HG03175 (cell line): ENCODE data around the gene KCNN3.

ENCODE experiments used
- ATAC-seq: cut with Tn5 transposase; IDR thresholded peaks from one replicate; pipeline ENCODE4 v1.9.1; 2021; ENCODE audit warnings: mild to moderate bottlenecking, moderate library complexity; ENCODE audit not compliant: unreplicated experiment

KCNN3 gene

DNA sequence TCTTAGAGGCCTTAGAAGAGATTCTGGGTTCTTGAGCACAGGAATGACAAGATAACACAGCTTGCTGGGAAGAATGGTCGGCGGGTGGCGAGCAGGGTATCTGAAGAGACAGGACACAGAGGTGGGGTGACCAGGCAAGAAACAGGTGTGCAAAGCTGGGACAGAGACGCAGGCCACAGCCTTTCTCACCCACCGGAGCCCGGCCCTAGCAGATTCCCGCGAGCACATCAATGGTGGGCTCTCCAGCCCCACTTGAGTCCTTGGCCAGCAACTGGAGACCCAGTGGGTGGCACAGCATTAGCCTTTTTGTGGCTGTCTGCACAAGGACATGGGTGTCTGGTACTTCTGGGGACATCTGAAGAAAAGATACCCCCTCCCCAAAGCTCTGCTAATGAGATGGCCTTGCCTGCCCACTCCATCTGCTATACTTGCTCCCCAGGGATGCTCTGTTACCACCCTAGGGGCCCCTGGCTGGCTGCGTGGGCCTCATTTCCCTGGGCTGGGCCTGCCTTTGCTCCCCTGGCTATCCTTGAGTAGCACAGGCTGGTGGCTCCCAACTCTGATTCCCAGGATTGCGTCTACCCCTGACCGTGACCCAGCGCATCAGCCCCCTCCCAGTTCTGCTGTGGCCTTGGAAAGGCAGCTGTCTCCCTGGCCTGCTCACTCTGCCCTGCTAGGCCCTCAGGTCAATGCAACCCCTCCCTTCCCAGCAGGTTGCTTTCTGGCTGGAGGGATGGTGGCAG is 134.8 kb downstream of the KCNN3 start:
- ATAC-seq = no peak

DNA sequence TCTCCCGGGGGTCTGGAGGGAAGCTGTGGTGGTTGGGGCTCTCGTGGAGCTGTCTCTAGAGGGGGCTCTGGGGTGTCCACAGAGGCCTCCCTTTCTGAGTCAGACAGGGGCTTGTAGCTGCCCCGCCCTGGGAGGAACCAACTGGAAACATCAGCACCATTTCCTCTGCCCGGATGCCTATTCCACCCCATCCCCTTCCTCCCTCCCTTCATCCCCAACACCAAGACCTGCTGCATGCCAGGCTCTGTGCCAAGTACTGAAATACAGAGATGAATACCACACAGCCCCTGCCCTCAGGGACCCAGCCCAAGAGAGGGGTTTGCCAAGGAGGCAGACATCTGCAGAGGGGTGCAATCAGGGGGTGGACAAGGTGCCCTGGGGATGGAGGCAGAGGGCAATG is 136.5 kb downstream of the KCNN3 start:
- ATAC-seq = no peak

DNA sequence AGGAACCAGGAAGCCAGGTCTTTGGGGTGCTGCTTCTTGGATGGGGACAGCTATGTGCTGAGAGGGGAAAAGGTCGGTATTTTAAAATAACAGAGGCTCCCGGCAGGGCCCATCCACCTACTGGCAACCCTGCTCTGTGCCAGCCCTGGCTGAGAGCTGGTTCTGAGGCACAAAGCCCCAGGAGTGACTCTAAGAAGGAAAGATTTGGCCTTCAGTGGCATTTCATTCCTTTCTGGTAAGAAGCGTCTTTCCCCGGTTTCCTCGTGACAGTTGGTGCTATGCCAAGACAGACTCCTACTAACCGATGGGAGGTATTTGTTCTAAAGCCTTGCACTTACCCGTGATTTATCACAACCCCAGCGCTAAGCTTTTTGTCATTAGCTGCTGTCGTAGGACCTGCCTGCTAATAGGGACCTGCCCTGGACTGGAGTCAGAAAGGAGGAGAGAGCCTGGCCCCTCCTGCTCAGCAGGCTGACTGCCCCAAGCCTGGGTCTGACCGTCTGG is 139.0 kb downstream of the KCNN3 start:
- no peak for ATAC-seq

DNA sequence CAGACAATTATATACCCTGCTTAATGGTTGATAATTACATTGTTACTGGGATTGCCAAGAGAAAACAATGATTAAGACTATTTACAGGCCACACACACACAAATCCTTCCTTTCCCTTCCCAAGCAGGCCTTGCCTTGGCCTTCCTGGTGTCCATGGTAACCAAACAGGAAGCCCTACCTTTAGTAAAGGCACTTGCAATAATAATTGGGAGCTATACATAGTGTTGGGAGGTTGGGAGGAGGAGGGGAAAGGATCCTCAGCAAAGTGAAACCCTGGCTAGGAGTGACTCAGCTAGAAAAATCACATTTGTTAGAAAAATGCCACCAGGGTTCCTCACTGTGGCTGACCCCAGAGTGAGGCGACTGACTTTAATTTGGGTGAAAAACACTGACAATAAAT is 139.8 kb downstream of the KCNN3 start:
- no peak for ATAC-seq

GRCh38 chr1:154729577-154729976 is 140.5 kb downstream of the KCNN3 start:
- no peak for ATAC-seq

- ATAC-seq = no peak
Observed at GRCh38 chr1:154729031-154729442, 141.0 kb downstream of the KCNN3 start.

DNA sequence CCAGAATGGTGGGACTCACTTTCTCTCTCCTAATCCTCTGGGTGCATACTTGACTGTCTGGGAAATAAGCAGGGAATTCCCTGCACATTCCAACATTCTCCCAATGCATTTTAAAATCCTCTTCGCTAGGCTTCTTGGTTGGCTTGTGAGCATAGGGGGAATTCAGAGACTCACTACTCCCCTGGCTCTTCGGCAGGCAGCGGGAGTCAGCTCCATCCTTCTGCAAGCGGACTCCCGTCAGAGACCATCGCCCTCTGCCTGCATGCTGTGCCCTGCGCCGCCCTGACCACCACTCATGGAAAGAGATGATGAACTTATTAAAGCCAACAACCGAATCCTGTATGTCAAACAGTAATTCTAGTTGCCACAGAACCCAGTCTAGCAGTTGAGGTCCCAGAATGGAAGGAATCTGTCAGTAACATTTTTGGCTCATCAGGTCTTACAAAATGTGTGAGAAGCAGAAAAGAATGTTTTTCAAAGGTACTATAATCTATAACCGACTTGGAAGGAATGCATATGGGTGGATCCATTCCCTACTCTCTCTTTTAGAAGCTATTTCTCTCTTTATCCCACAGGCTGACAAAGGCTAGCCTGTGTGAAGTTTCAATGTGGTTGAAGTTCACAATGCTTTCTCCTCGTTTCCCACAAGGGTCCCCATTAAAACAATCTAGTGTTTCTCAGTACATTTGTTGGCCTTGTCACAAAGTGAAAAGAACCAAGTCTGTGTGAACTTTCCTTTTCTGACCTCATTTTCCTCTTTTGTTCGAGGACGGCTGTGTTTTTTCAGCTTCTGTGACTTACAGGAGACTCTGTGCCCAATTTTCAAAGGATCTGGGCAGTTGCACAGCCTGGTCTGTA is 143.0 kb downstream of the KCNN3 start:
- no peak for ATAC-seq

- no peak for ATAC-seq
Observed at GRCh38 chr1:154726443-154726842, 143.6 kb downstream of the KCNN3 start.

DNA sequence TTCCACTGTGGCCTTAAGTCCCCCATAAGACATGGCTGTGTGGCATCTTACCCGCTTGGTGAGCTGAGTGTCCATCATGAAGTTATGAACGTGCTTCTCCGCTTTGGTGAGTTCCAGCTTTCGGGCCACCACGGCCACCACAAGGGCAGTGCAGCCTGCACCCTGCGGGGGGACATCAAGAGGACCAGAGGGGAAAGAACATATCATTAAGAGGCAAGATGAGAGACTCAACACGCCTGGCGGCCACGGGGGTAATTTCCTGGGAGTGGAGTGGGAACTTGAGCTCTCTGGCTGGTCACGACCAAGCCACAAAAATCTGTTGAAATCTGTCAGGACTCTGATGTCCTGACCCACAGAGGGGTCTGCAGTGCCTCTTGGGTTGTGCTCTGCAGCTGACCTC is 144.2 kb downstream of the KCNN3 start:
- ATAC-seq = no peak

- no peak for ATAC-seq
Observed at GRCh38 chr1:154720328-154721297, 149.5 kb downstream of the KCNN3 start.

- ATAC-seq = no peak
Observed at GRCh38 chr1:154719586-154720327, 150.3 kb downstream of the KCNN3 start.

DNA sequence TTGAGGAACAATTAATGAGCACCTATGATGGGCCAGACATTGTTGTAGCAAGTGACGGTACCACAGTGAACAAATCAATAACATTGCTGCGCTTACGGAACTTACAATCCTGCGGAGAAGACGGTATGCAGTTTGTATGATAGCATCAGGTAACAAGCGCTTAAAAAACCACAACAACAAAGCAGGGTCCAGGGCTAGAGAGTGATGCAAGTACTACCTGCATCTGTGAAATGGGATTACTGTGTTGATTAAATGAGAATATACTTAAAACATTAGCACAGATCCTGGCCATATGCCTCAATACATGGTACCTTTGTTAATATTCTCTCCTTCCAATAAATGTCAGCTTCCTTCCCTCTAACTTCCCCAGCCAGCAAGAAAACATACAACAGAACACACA is 151.5 kb downstream of the KCNN3 start:
- ATAC-seq = no peak

DNA sequence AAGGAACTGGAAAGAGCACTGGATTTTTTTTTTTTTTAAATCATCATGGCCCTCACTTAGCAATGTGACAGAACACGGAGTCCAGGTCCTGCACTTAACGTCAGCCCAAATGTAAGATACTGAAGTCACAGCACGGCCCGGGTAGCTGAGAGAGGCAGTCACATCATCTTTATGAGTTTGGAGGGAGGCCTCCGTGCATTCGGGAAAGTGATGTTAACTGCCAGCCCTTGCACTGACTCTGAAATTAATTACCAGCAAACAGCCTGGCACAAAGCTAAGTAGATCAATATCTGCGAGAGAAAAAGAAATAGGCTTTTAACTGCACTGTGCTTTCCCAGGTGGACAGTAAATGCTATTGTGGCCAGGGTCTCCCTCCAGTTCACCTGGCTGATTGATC is 152.6 kb downstream of the KCNN3 start:
- no peak for ATAC-seq

DNA sequence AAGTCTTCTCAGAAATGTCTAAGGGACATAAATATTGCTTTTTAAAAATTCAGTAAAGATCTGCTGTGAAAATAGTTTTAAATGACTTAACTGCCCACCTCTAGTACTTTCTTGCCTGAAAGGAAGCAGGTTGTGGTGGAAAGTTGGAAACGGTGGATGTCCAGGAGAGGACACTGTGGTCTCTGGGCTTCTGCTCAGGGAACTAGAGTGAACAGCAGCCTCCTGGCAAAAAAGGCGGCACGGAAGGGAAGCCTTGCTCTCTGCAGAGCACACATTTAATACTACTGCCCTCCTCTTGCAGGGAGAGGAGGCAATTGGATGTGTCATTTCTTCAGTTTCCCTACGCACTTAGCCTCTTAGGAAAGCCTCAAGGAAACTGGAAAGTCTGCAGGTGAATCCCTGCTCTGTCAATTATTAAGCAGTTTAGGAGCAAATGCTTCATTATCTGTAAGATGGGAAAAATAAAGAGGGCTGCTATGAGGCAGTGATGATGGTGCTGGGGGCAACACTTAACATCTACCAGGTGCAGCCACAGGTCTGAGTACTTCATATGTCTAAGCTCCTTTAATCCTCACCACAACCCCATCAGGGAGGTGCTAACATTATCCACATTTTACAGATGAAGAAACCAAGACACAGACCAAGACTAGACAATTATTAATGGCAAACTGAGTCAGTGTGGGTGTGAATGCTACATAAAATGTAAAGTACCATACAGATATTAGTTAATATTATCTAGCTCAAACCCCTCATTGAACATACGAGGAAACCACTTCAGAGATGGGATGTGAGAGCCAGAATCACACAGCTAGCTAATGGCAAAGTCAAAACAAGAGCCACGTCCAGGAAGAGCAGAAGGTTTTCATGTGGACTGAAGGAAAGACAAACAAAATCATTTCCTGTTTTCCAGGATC is 153.2 kb downstream of the KCNN3 start:
- no peak for ATAC-seq

DNA sequence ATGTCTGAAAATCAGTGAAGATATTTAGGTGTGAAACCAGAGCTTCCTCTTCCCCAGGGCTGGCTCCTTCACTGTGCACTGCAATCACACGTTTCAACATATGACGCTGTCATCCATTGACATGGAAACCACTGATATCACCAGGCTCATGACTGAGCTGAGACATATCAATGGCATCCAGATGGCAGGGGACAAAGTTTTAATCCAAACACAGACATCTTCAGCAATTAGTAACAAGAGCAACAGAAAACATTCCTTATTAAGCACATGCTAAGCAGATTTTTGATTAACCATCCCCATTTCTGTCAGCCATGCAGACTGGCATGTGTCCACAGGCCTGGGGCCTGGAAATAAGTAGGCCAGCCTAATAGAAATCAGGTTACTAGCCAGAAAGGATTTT is 154.1 kb downstream of the KCNN3 start:
- peak; percentile 65 for ATAC-seq

- no peak for ATAC-seq
Observed at GRCh38 chr1:154715385-154715784, 154.7 kb downstream of the KCNN3 start.

DNA sequence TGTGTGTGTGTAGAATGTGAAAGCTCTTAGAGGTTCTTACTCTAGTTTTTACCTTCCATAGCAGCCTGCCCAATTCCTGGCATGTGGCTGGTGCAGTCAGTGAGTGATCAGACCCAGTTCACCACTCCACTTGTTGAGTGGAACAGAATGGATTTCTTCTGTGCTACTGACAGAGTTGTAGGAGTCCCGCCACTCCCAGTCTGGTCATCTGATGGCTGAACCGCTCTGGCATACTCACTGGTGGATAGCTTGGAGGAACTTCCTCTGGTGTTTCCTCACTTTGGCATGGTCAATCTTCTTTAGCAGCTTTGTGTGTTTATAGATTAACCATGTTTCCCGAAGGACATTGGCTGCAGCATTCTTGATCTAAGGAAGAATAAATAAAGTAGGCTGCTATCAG is 155.4 kb downstream of the KCNN3 start:
- no peak for ATAC-seq

- ATAC-seq = no peak
Observed at GRCh38 chr1:154714052-154714623, 155.9 kb downstream of the KCNN3 start.

- ATAC-seq = no peak
Observed at GRCh38 chr1:154713005-154713404, 157.1 kb downstream of the KCNN3 start.
